Endothelial cell (in vitro differentiated cells): ENCODE results near the gene ARHGEF25. TPM values are rescaled to one million over a fixed set of nuclear protein-coding genes. Genes with fewer than 3 reads are reported as not detected.

Source experiments
- DNase-seq: peaks from one replicate; pipeline ENCODE4 v3.0.0; 2021; ENCODE audit warnings: low spot score
- H3K27ac Mint-ChIP-seq: one replicate; pipeline ENCODE4 v1.8.0; 2021; ENCODE audit warnings: mixed read lengths, inconsistent platforms; ENCODE audit not compliant: unreplicated experiment
- H3K27me3 Mint-ChIP-seq: one replicate; pipeline ENCODE4 v1.8.0; 2021; ENCODE audit warnings: mild to moderate bottlenecking, moderate library complexity, mixed read lengths, inconsistent platforms; ENCODE audit not compliant: unreplicated experiment
- H3K36me3 Mint-ChIP-seq: one replicate; pipeline ENCODE4 v1.8.0; 2021; ENCODE audit warnings: mild to moderate bottlenecking, low read depth, mixed read lengths, inconsistent platforms; ENCODE audit not compliant: unreplicated experiment
- H3K4me1 Mint-ChIP-seq: one replicate; pipeline ENCODE4 v1.8.0; 2021; ENCODE audit warnings: mild to moderate bottlenecking, mixed read lengths, inconsistent platforms; ENCODE audit not compliant: unreplicated experiment
- H3K4me3 Mint-ChIP-seq: one replicate; pipeline ENCODE4 v1.8.0; 2021; ENCODE audit warnings: mild to moderate bottlenecking, mixed read lengths, inconsistent platforms; ENCODE audit not compliant: unreplicated experiment
- H3K9me3 Mint-ChIP-seq: one replicate; pipeline ENCODE4 v1.8.0; 2021; ENCODE audit warnings: mixed read lengths, inconsistent platforms; ENCODE audit not compliant: unreplicated experiment
- CTCF ChIP-seq: fragments of 200-600 bp; sonication (generic); IDR thresholded peaks from one replicate; pipeline ENCODE4 v1.5.0; 2021; ENCODE audit warnings: antibody characterized with exemption; ENCODE audit not compliant: unreplicated experiment
- total RNA-seq: library from RNA; stranded (reverse); fragmentation: NEBNext Ultra II Directional; extraction: Animal tissue kit (Norgen Biotek cat#: 25700); gene quantifications from one replicate; pipeline ENCODE4 v1.2.1, GENCODE V29; 2021; ENCODE audit not compliant: unreplicated experiment

The ARHGEF25 gene
- total RNA-seq, 1 donor from 2014 or later, result 20.0 TPM

DNA sequence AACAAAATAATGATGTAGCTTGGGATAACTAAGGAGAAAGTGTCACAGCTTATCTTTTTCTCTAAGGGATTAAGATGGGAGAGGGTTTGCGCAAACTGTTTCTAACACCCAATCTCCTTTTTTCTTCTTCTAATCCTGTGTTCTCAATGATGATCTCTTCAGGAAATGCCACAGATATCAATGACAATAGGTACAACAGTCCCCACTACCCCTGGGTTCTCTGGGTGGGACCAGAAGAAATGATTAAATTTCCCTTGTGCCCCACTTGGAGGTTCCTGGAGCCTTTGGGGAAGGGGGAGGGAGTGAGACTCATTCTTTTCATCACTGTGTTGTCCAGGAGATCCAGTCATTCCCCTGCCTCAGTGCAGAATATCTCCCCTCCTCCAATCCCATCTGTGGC lies 28.8 kb upstream of the ARHGEF25 start:
- Mint-ChIP-seq H3K27ac (no peak overlapping the region), H3K4me1 (peaks cover 7% of the 10 kb centered on the region), H3K4me3 (no peak overlapping the region), H3K27me3 (peaks cover 6% of the 10 kb centered on the region), H3K9me3 (no peaks in the 10 kb centered on the region), H3K36me3 (no peaks in the 10 kb centered on the region)
- no peak for TF ChIP-seq CTCF
- no peak for DNase-seq

GRCh38 chr12:57583008-57583831 lies 28.0 kb upstream of the ARHGEF25 start:
- Mint-ChIP-seq H3K36me3 (no peaks in the 10 kb centered on the region), H3K4me3 (no peak overlapping the region), H3K9me3 (no peaks in the 10 kb centered on the region), H3K27me3 (peaks cover 6% of the 10 kb centered on the region), H3K27ac (no peak overlapping the region), H3K4me1 (peaks cover 7% of the 10 kb centered on the region)
- TF ChIP-seq CTCF, result peak; percentile 97
- peak; percentile 71 for DNase-seq

DNA sequence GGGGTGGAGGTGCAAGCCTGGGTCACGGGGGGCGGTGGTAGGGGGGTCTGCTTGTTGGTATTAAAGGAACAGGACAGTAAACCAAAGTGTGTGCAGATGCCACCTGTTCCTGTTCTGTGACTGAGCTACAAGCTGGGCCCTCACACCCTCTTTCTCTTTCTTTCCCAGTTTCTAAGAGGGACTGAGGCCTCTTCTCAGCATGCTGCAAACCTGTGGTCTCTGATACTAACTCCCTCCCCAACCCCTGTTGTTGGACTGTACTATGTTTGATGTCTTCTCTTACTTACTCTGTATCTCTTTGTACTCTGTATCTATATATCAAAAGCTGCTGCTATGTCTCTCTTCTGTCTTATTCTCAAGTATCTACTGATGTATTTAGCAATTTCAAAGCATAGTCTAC lies 27.2 kb upstream of the ARHGEF25 start:
- Mint-ChIP-seq H3K27me3 (peaks cover 5% of the 10 kb centered on the region), H3K9me3 (no peaks in the 10 kb centered on the region), H3K4me3 (no peak overlapping the region), H3K4me1 (peaks cover 7% of the 10 kb centered on the region), H3K27ac (no peak overlapping the region), H3K36me3 (no peaks in the 10 kb centered on the region)
- TF ChIP-seq CTCF, result no peak
- no peak for DNase-seq

DNA sequence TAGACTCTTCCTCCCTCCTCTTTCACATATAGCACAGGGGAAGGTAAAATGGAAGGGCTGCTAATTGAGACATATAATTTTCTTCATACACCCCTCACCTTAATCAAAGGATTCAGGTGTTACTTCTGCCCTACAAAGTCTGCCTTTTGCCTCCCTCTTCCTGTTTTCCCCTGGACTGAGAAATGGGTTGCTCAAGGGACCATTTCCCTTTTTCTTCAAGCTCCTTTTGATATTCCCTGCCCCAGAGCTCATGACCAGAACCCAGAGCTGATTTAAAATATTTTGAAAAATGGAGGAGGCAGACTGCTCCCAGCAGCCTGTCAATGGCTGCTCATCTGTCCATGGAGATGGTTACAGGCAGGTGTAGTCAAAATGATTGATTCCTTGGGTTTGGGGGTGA lies 26.5 kb upstream of the ARHGEF25 start:
- H3K4me1 Mint-ChIP-seq, result peaks cover 7% of the 10 kb centered on the region
- no peak overlapping the region for H3K27ac Mint-ChIP-seq
- no peak for DNase-seq
- no peak for TF ChIP-seq CTCF
- peaks cover 5% of the 10 kb centered on the region for H3K27me3 Mint-ChIP-seq
- no peak overlapping the region for H3K4me3 Mint-ChIP-seq
- no peaks in the 10 kb centered on the region for H3K9me3 Mint-ChIP-seq
- H3K36me3 Mint-ChIP-seq, result no peaks in the 10 kb centered on the region

GRCh38 chr12:57585156-57585555 lies 26.1 kb upstream of the ARHGEF25 start:
- Mint-ChIP-seq H3K27me3 (peaks cover 5% of the 10 kb centered on the region), H3K27ac (no peak overlapping the region), H3K36me3 (no peaks in the 10 kb centered on the region), H3K9me3 (no peaks in the 10 kb centered on the region), H3K4me3 (no peak overlapping the region), H3K4me1 (peaks cover 7% of the 10 kb centered on the region)
- no peak for TF ChIP-seq CTCF
- DNase-seq, result no peak
